Gastrocnemius medialis (tissue), 4 donors: ENCODE results near the gene YTHDF1. TPM values are rescaled to one million over a fixed set of nuclear protein-coding genes. Genes with fewer than 3 reads are reported as not detected.

Experiments used
- ATAC-seq, 2 donors: fragments of 150-250 bp; one replicate each; pipeline ENCODE4 v1.9.1; 2016
- DNase-seq, 2 donors: peaks; one replicate each; pipeline ENCODE4 v3.0.0-alpha.2; 2019
- H3K27ac ChIP-seq, 4 donors: fragments of 200-600 bp; sonication (generic); 1 replicate in 1 of 4; 2 replicates in 3 of 4; pipeline ENCODE4 v1.5.1; 2016 to 2018; ENCODE audit warnings: mild to moderate bottlenecking in 2 of 4, moderate library complexity in 1 of 4
- H3K27me3 ChIP-seq, 3 donors: fragments of 200-600 bp; sonication (generic) in 2 of 3; 1 replicate in 1 of 3; 2 replicates in 2 of 3; pipeline versions ENCODE4 v1.5.1 to v1.6.0; 2016 to 2019; ENCODE audit warnings: mild to moderate bottlenecking in 1 of 3, moderate library complexity in 1 of 3
- H3K36me3 ChIP-seq, 2 donors: fragments of 200-600 bp; sonication (generic) in 1 of 2; one replicate each; pipeline ENCODE4 v1.5.1; 2017 to 2018
- H3K4me1 ChIP-seq, 2 donors: fragments of 200-600 bp; sonication (generic) in 1 of 2; one replicate each; pipeline ENCODE4 v1.5.1; 2016 to 2017; ENCODE audit warnings: mild to moderate bottlenecking in 2 of 2
- H3K4me3 ChIP-seq, 4 donors: fragments of 200-600 bp; sonication (generic) in 3 of 4; 1 replicate in 1 of 4; 2 replicates in 3 of 4; pipeline ENCODE4 v1.5.1; 2016 to 2019; ENCODE audit warnings: mild to moderate bottlenecking in 2 of 4
- H3K9me3 ChIP-seq, 3 donors: fragments of 200-600 bp; sonication (generic) in 2 of 3; 1 replicate in 1 of 3; 2 replicates in 2 of 3; pipeline ENCODE4 v1.5.1; 2016 to 2019
- CTCF ChIP-seq, 5 experiments: fragments of 450-650 bp in 3 of 5; fragments of 200-600 bp in 2 of 5; sonication (generic) in 2 of 5; IDR thresholded peaks in 4 of 5; conservative IDR thresholded peaks in 1 of 5; 1 replicate in 4 of 5; 2 replicates in 1 of 5; pipeline ENCODE4 v1.5.1; 2016 to 2019; ENCODE audit warnings: antibody characterized with exemption in 5 of 5, mild to moderate bottlenecking in 3 of 5, moderate library complexity in 3 of 5
- POLR2A ChIP-seq, 2 donors: fragments of 450-650 bp; IDR thresholded peaks; one replicate each; pipeline ENCODE4 v1.6.1; 2017; ENCODE audit warnings: antibody characterized with exemption in 2 of 2, mild to moderate bottlenecking in 2 of 2, moderate library complexity in 2 of 2
- in situ Hi-C, 4 donors: fragments of 200-750 bp; cut with MboI; loops; one replicate each; pipeline versions ENCODE4 v1.15.0 to v1.8.0; 2017; ENCODE audit warnings: low sequenced_read_pairs in 4 of 4
- intact Hi-C: fragments of 100-400 bp; cut with DNase I; formaldehyde crosslinking; loops from one replicate; pipeline ENCODE4 v1.15.1; 2023; ENCODE audit warnings: low total_unique reads
- total RNA-seq, 4 donors: library from RNA; depleted of rRNA; stranded (reverse); fragments of >200 nt; gene quantifications; one replicate each; pipeline versions ENCODE4 v1.1.0 to v1.2.3, GENCODE V29; 2016

The YTHDF1 gene
- total RNA-seq, 4 donors from 2014 or later, result 37.1 to 45.7 (median 40.4) TPM

GRCh38 chr20:63187338-63188158, 28.4 kb downstream of the YTHDF1 start:
- Histone ChIP-seq H3K27ac (no peak overlapping the region), H3K36me3 (no peaks in the 10 kb centered on the region), H3K27me3 (peaks cover 0 to 7% (median 6%) of the 10 kb centered on the region in 3 donors), H3K4me1 (no peaks in the 10 kb centered on the region), H3K4me3 (no peak overlapping the region), H3K9me3 (no peaks in the 10 kb centered on the region)
- no peak for ATAC-seq
- in situ Hi-C loops, result no loop called here
- intact Hi-C loops, result no loop called here
- no peak for DNase-seq
- TF ChIP-seq CTCF (IDR thresholded peaks at IDR 0.05 in 4 of 5, conservative IDR thresholded peaks at IDR 0.05 in 1 of 5), result no peak

- TF ChIP-seq CTCF (IDR thresholded peaks at IDR 0.05 in 4 of 5, conservative IDR thresholded peaks at IDR 0.05 in 1 of 5) (no peak), POLR2A (IDR thresholded peaks at IDR 0.05) (no peak)
- in situ Hi-C loops, result no loop called here
- intact Hi-C loops, result no loop called here
- no peaks in the 10 kb centered on the region for H3K9me3 ChIP-seq
- H3K4me1 ChIP-seq, result no peaks in the 10 kb centered on the region
- peaks cover 0 to 8% (median 7%) of the 10 kb centered on the region in 3 donors for H3K27me3 ChIP-seq
- DNase-seq (no peak), ATAC-seq (no peak)
- no peak overlapping the region for H3K27ac ChIP-seq
- no peak overlapping the region for H3K4me3 ChIP-seq
- H3K36me3 ChIP-seq, result no peaks in the 10 kb centered on the region
These were observed 29.2 kb downstream of the YTHDF1 start for GRCh38 chr20:63186528-63187316.

GRCh38 chr20:63186084-63186483, 29.8 kb downstream of the YTHDF1 start:
- ATAC-seq (no peak), DNase-seq (no peak)
- Histone ChIP-seq H3K4me1 (no peaks in the 10 kb centered on the region), H3K27me3 (peaks cover 1 to 12% (median 12%) of the 10 kb centered on the region in 3 donors), H3K9me3 (no peaks in the 10 kb centered on the region), H3K27ac (no peak overlapping the region), H3K36me3 (no peaks in the 10 kb centered on the region), H3K4me3 (no peak overlapping the region)
- in situ Hi-C loops (no loop called here), intact Hi-C loops (no loop called here)
- TF ChIP-seq POLR2A (IDR thresholded peaks at IDR 0.05) (no peak), CTCF (IDR thresholded peaks at IDR 0.05 in 4 of 5, conservative IDR thresholded peaks at IDR 0.05 in 1 of 5) (no peak)

GRCh38 chr20:63185215-63185796, 30.6 kb downstream of the YTHDF1 start:
- H3K27me3 ChIP-seq, result peaks cover 9 to 20% (median 17%) of the 10 kb centered on the region in 3 donors
- no peak for DNase-seq
- H3K27ac ChIP-seq, result no peak overlapping the region
- no peaks in the 10 kb centered on the region for H3K4me1 ChIP-seq
- no peak overlapping the region for H3K4me3 ChIP-seq
- in situ Hi-C loops (no loop called here), intact Hi-C loops (no loop called here)
- no peak for TF ChIP-seq CTCF (IDR thresholded peaks at IDR 0.05 in 4 of 5, conservative IDR thresholded peaks at IDR 0.05 in 1 of 5)
- TF ChIP-seq POLR2A (IDR thresholded peaks at IDR 0.05), result no peak
- ATAC-seq, result no peak
- H3K36me3 ChIP-seq, result no peaks in the 10 kb centered on the region
- H3K9me3 ChIP-seq, result no peaks in the 10 kb centered on the region
